Neutrophil (primary cell): ENCODE data around the gene C12orf60.

ENCODE experiments used
- H3K27ac ChIP-seq: fragments of 200-600 bp; sonication (generic); 2 replicates; pipeline ENCODE4 v1.5.1; 2016; ENCODE audit warnings: mild to moderate bottlenecking, moderate library complexity
- H3K27me3 ChIP-seq: fragments of 200-600 bp; sonication (generic); 2 replicates; pipeline ENCODE4 v1.6.0; 2016; ENCODE audit warnings: mild to moderate bottlenecking
- H3K36me3 ChIP-seq: fragments of 200-600 bp; sonication (generic); 2 replicates; pipeline ENCODE4 v1.5.1; 2017
- H3K4me1 ChIP-seq, 2 experiments: fragments of 200-600 bp in 1 of 2; sonication (generic) in 1 of 2; 1 replicate in 1 of 2; 2 replicates in 1 of 2; pipeline versions ENCODE4 v1.5.1 to v1.6.1; 2013 to 2016; ENCODE audit warnings: low read depth in 1 of 2, low read length in 1 of 2, mild to moderate bottlenecking in 1 of 2, moderate library complexity in 1 of 2; ENCODE audit not compliant: control insufficient read depth in 1 of 2, insufficient read depth in 1 of 2
- H3K4me3 ChIP-seq, 2 experiments: fragments of 200-600 bp in 1 of 2; sonication (generic) in 1 of 2; 1 replicate in 1 of 2; 2 replicates in 1 of 2; pipeline ENCODE4 v1.5.1; 2013 to 2016; ENCODE audit warnings: low read depth in 1 of 2, low read length in 1 of 2, mild to moderate bottlenecking in 1 of 2, moderate library complexity in 1 of 2
- H3K9me3 ChIP-seq: fragments of 200-600 bp; sonication (generic); 2 replicates; pipeline ENCODE4 v1.5.1; 2016
- TF ChIP-seq, protein P1 (sequence below): fragments of 200-600 bp; sonication (generic); IDR thresholded peaks from 2 replicates; pipeline ENCODE4 v1.5.1; 2016; ENCODE audit warnings: antibody characterized with exemption

C12orf60 gene

DNA sequence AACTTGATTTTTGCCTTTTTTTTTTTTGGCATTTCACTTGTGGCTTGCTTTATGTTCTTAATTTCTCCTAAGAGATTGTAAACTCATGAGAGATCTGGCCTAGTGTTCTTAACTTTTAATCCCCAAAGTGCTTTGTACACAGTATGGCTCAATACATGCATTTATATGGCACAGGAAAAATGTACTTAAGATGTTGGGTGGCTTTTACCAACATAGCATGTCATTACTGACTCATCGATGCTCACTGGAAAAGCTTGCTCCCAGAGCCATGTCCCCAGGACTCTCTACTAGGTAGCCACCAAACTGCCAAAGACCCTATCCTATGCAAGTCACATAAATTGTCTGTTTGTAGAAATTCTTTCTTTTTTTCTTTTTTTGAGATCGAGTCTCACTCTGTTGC is 23.6 kb downstream of the C12orf60 start:
- Histone ChIP-seq H3K4me1 (no peaks in the 10 kb centered on the region), H3K36me3 (no peaks in the 10 kb centered on the region), H3K27ac (no peak overlapping the region), H3K27me3 (peaks cover 20% of the 10 kb centered on the region), H3K4me3 (no peak overlapping the region), H3K9me3 (no peaks in the 10 kb centered on the region)
- TF ChIP-seq, protein P1, sequence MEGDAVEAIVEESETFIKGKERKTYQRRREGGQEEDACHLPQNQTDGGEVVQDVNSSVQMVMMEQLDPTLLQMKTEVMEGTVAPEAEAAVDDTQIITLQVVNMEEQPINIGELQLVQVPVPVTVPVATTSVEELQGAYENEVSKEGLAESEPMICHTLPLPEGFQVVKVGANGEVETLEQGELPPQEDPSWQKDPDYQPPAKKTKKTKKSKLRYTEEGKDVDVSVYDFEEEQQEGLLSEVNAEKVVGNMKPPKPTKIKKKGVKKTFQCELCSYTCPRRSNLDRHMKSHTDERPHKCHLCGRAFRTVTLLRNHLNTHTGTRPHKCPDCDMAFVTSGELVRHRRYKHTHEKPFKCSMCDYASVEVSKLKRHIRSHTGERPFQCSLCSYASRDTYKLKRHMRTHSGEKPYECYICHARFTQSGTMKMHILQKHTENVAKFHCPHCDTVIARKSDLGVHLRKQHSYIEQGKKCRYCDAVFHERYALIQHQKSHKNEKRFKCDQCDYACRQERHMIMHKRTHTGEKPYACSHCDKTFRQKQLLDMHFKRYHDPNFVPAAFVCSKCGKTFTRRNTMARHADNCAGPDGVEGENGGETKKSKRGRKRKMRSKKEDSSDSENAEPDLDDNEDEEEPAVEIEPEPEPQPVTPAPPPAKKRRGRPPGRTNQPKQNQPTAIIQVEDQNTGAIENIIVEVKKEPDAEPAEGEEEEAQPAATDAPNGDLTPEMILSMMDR = no peak

DNA sequence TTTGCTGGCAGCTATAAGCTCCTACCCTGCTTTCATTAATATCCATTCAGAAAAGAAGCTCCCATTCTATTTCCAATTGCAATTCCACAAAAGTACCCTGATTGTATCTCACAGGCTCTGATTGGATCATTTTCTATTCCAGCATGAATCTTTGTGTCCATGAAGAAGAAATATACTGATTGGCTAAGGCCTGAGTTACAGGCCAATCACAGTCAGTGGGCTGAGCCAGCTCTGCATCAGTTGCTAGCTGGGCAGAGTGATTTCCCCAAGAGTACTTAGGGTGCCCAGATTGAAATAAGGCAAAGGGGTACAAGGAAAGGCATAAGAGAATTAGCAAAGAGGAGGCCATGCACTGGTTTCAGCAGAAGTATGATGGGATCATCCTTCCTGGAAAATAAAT is 25.4 kb downstream of the C12orf60 start:
- TF ChIP-seq, protein P1 = no peak

DNA sequence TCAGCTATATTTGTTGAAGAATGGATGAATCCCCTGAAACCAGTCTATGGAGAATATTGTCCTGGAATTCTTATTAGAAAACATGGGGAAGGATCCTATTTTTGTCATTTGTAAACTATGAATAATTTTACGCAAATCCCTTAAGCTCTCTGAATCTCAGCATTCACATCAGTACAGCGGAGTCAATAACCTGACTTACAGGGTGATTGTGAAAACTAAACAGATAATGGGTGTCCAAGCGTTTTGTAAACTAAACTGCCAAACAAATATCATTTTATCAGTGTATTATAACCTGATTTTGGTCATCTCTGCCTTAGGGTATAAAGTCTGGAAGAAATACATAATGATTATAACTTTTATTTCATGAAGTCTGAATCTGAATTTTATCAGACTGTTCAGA is 29.9 kb downstream of the C12orf60 start:
- H3K4me1 ChIP-seq = no peaks in the 10 kb centered on the region
- H3K27ac ChIP-seq = no peak overlapping the region
- H3K27me3 ChIP-seq = peaks cover 62% of the 10 kb centered on the region
- no peak overlapping the region for H3K4me3 ChIP-seq
- no peaks in the 10 kb centered on the region for H3K36me3 ChIP-seq
- H3K9me3 ChIP-seq = no peaks in the 10 kb centered on the region
- TF ChIP-seq, protein P1 = no peak

More for the DNA sequence above, 25.4 kb downstream of the C12orf60 start:
- Histone ChIP-seq H3K27me3 (peaks cover 37% of the 10 kb centered on the region), H3K4me1 (no peaks in the 10 kb centered on the region), H3K27ac (no peak overlapping the region), H3K36me3 (no peaks in the 10 kb centered on the region), H3K9me3 (no peaks in the 10 kb centered on the region), H3K4me3 (no peak overlapping the region)

DNA sequence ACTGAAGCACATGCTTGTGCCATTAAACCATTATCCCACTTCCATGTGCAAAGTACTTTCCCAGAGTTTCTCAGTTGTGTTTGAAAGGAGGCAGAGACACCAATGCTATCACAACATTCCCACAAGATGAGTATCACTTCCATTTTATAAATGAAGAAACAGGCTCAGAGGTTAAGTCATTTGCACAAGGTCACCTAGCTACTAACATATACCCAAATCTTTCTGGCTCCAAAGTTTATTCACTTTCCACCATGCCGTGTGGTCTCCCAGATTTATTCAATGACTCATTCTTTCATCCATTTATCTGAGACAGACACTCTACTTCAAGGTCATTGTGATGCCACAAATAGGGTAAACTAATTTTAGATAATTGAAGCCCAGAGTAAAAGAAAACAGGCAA is 30.5 kb downstream of the C12orf60 start:
- no peak overlapping the region for H3K4me3 ChIP-seq
- TF ChIP-seq, protein P1 = no peak

DNA sequence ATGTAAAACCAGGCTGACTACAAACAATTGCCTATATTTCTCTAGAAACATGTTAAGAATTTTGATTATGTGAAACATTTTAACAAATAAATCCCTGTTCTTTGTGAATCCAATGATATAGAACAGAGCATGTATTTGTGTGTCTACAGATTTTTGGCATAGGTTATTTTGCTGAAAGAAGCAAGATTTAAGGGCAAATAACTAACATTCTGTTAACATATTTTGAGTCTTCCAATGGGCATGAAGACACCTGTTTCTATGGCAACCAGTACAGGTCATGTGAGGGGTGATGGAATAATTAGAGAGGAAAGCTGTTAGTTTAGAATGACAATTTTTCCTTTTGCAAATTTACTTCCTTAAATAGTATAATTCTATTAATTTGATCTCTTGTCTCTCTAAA is 31.0 kb downstream of the C12orf60 start:
- Histone ChIP-seq H3K36me3 (no peaks in the 10 kb centered on the region), H3K9me3 (no peaks in the 10 kb centered on the region), H3K27me3 (peaks cover 62% of the 10 kb centered on the region), H3K4me3 (no peak overlapping the region), H3K27ac (no peak overlapping the region), H3K4me1 (no peaks in the 10 kb centered on the region)
- TF ChIP-seq, protein P1 = no peak

More for the DNA sequence above, 30.5 kb downstream of the C12orf60 start:
- Histone ChIP-seq H3K4me1 (no peaks in the 10 kb centered on the region), H3K27me3 (peaks cover 62% of the 10 kb centered on the region), H3K36me3 (no peaks in the 10 kb centered on the region), H3K9me3 (no peaks in the 10 kb centered on the region), H3K27ac (no peak overlapping the region)
